NCI-H2107 (cell line): Measurements from ENCODE around the gene ANKS4B.
"Not testable (repeated sequence)": the region's sequence is repeated elsewhere in the genome, so short reads cannot be mapped to it uniquely, and the experiment has no call there.

ENCODE experiments used
- DNase-seq: peaks from one replicate; lab custom pipeline; 2025; lab: John Stamatoyannopoulos, UW

Gene ANKS4B

GRCh38 chr16:21218153-21218552 is 15.3 kb upstream of the ANKS4B start:
- no peak for DNase-seq

- no peak for DNase-seq
These were observed 13.9 kb upstream of the ANKS4B start for GRCh38 chr16:21219551-21219950.

GRCh38 chr16:21222495-21223337 is 10.8 kb upstream of the ANKS4B start:
- DNase-seq = no peak

- DNase-seq = no peak
These were observed 9.7 kb upstream of the ANKS4B start for GRCh38 chr16:21223787-21224186.

- DNase-seq = no peak
These were observed 8.7 kb upstream of the ANKS4B start for GRCh38 chr16:21224800-21225199.

GRCh38 chr16:21226749-21227148 is 6.8 kb upstream of the ANKS4B start:
- no peak for DNase-seq

- no peak for DNase-seq
These were observed 5.6 kb upstream of the ANKS4B start for GRCh38 chr16:21227866-21228265.

- no peak for DNase-seq
These were observed 5.1 kb upstream of the ANKS4B start for GRCh38 chr16:21228361-21228872.

- no peak for DNase-seq
These were observed 416 bp upstream of the ANKS4B start for GRCh38 chr16:21233045-21233520.

- no peak for DNase-seq
These were observed 1.7 kb downstream of the ANKS4B start for GRCh38 chr16:21235199-21235585.

- DNase-seq = no peak
These were observed 3.3 kb downstream of the ANKS4B start for GRCh38 chr16:21236831-21237230.

GRCh38 chr16:21239646-21240045 is 6.1 kb downstream of the ANKS4B start:
- no peak for DNase-seq

GRCh38 chr16:21242756-21243155 is 9.3 kb downstream of the ANKS4B start:
- no peak for DNase-seq

- DNase-seq = no peak
These were observed 11.2 kb downstream of the ANKS4B start for GRCh38 chr16:21244518-21245215.

- DNase-seq = not testable (repeated sequence)
These were observed 14.7 kb downstream of the ANKS4B start for GRCh38 chr16:21248179-21248578.

- DNase-seq = no peak
These were observed 16.8 kb downstream of the ANKS4B start for GRCh38 chr16:21250072-21250923.

- DNase-seq = no peak
These were observed 20.0 kb downstream of the ANKS4B start for GRCh38 chr16:21253470-21253869.

GRCh38 chr16:21256636-21257035 is 23.1 kb downstream of the ANKS4B start:
- DNase-seq = no peak

- DNase-seq = no peak
These were observed 23.8 kb downstream of the ANKS4B start for GRCh38 chr16:21257284-21257683.

- DNase-seq = no peak
These were observed 27.6 kb downstream of the ANKS4B start for GRCh38 chr16:21260870-21261791.
